H1 (cell line): ENCODE data around the gene UBIAD1. TPM values are rescaled to one million over a fixed set of nuclear protein-coding genes. Genes with fewer than 3 reads are reported as not detected.

ENCODE experiments used
- RXRA ChIP-seq: IDR thresholded peaks from 2 replicates; pipeline ENCODE4 v1.6.1; 2011; ENCODE audit warnings: low read depth, mild to moderate bottlenecking, low read length, moderate library complexity; ENCODE audit not compliant: insufficient read depth
- polyA plus RNA-seq, 7 experiments: library from polyadenylated mRNA; depleted of rRNA in 3 of 7; stranded (reverse) in 5 of 7; unstranded in 2 of 7; fragments of >200 nt in 5 of 7; fragments of 200-250 nt in 2 of 7; gene quantifications; 1 replicate in 5 of 7; 2 replicates in 1 of 7; 4 replicates in 1 of 7; pipeline versions ENCODE4 v1.2.1 to v1.2.3, GENCODE V29; 2011 to 2013; ENCODE audit warnings: missing spikeins in 2 of 7, mixed read lengths in 2 of 7
- total RNA-seq: library from RNA; stranded (reverse); fragmentation: NEBNext Ultra II Directional; extraction: Animal tissue kit (Norgen Biotek cat#: 25700); gene quantifications from 2 replicates; pipeline ENCODE4 v1.2.1, GENCODE V29; 2021

Gene UBIAD1
- total and polyA plus RNA-seq, 2 of the 8 experiments (the other 6 are each of a cell fraction or from before 2014, with no cell fraction given): 23.4 to 26.6 TPM

DNA sequence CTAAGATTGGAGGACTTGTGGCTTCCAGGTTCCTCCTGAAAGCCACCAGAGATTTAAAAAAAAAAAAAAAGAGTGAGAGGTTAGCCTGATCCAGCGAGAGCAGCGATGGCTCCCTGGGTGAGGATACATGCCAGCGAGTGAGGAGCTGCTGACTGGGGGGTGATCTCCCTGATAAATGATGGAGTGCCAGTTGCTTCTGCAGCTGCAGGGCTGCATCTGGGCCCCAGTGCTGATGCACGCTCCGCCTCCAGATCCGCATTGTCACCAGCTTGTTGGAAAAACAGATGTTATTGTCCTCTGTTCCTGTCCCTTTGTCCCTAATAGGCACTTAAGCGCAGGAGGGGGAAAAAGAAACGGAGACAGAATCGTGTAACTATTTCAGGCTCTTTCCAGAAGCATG lies 28.6 kb downstream of the UBIAD1 start (continued):
- no peak for TF ChIP-seq RXRA
- TF ChIP-seq, all 59 proteins: peak for 0
